Endodermal cell (in vitro differentiated cells): ENCODE data around the gene PPDPF. TPM values are rescaled to one million over a fixed set of nuclear protein-coding genes. Genes with fewer than 3 reads are reported as not detected.
A peak's percentile ranks its signal among the peaks of the same experiment; 100 is the strongest.

ENCODE experiments used
- DNase-seq: peaks from one replicate; pipeline ENCODE4 v3.0.0-alpha.2; 2017
- H3K27ac ChIP-seq: 2 replicates; pipeline ENCODE4 v1.5.1; 2013; ENCODE audit warnings: mild to moderate bottlenecking, low read depth, low read length, moderate library complexity
- H3K27me3 ChIP-seq: 2 replicates; pipeline ENCODE4 v1.6.1; 2013; ENCODE audit warnings: mild to moderate bottlenecking, low read length, moderate library complexity; ENCODE audit not compliant: insufficient read depth, control insufficient read depth, poor library complexity, severe bottlenecking
- H3K36me3 ChIP-seq: 2 replicates; pipeline ENCODE4 v1.7.0; 2013; ENCODE audit warnings: mild to moderate bottlenecking, low read length, moderate library complexity; ENCODE audit not compliant: control insufficient read depth, insufficient read depth
- H3K4me1 ChIP-seq: one replicate; pipeline ENCODE4 v1.7.0; 2013; ENCODE audit warnings: low read length; ENCODE audit not compliant: control insufficient read depth, insufficient read depth
- H3K4me3 ChIP-seq: 2 replicates; pipeline ENCODE4 v1.5.1; 2013; ENCODE audit warnings: mild to moderate bottlenecking, low read length, moderate library complexity
- H3K9ac ChIP-seq: 2 replicates; pipeline ENCODE4 v1.6.1; 2013; ENCODE audit warnings: mild to moderate bottlenecking, low read length, moderate library complexity; ENCODE audit not compliant: poor library complexity, severe bottlenecking; ENCODE audit errors: extremely low read depth
- H3K9me3 ChIP-seq: 2 replicates; pipeline ENCODE4 v1.6.1; 2013; ENCODE audit warnings: mild to moderate bottlenecking, low read length, moderate library complexity; ENCODE audit not compliant: control insufficient read depth
- H3K27ac Mint-ChIP-seq: 2 replicates; pipeline ENCODE4 v1.8.0; 2020; ENCODE audit warnings: mixed read lengths
- H3K27me3 Mint-ChIP-seq: 2 replicates; pipeline ENCODE4 v1.8.0; 2021; ENCODE audit warnings: mild to moderate bottlenecking, mixed read lengths; ENCODE audit not compliant: insufficient read depth
- H3K36me3 Mint-ChIP-seq: 2 replicates; pipeline ENCODE4 v1.8.0; 2020; ENCODE audit warnings: low read depth, mixed read lengths
- H3K4me1 Mint-ChIP-seq: 2 replicates; pipeline ENCODE4 v1.8.0; 2020; ENCODE audit warnings: mixed read lengths
- H3K4me3 Mint-ChIP-seq: 2 replicates; pipeline ENCODE4 v1.8.0; 2020; ENCODE audit warnings: mild to moderate bottlenecking, moderate library complexity, mixed read lengths
- H3K9me3 Mint-ChIP-seq: 2 replicates; pipeline ENCODE4 v1.8.0; 2020; ENCODE audit warnings: mild to moderate bottlenecking, mixed read lengths
- WGBS, 2 experiments: methylation state at CpG; one replicate each; pipeline versions ENCODE4 v1.1.5 to v1.1.7; 2013; ENCODE audit warnings: missing lambda C conversion rate in 2 of 2, mixed read lengths in 1 of 2; ENCODE audit not compliant: insufficient coverage in 1 of 2, insufficient read length in 1 of 2; 5-methylcytosine and 5-hydroxymethylcytosine counted together
- total RNA-seq, 2 donors: library from RNA; stranded (reverse); fragmentation: NEBNext Ultra II Directional in 1 of 2; extraction: Animal tissue kit (Norgen Biotek cat#: 25700) in 1 of 2; gene quantifications; 2 replicates in 1 of 2; 3 replicates in 1 of 2; pipeline ENCODE4 v1.2.1, GENCODE V29; 2021
- TF ChIP-seq, protein P1 (sequence below): fragments of 200-600 bp; sonication (generic); conservative IDR thresholded peaks from 2 replicates; pipeline ENCODE4 v1.5.0; 2021; ENCODE audit warnings: antibody characterized with exemption, mild to moderate bottlenecking

Gene PPDPF
- total RNA-seq, 2 donors from 2014 or later, result 247 to 296 TPM

DNA sequence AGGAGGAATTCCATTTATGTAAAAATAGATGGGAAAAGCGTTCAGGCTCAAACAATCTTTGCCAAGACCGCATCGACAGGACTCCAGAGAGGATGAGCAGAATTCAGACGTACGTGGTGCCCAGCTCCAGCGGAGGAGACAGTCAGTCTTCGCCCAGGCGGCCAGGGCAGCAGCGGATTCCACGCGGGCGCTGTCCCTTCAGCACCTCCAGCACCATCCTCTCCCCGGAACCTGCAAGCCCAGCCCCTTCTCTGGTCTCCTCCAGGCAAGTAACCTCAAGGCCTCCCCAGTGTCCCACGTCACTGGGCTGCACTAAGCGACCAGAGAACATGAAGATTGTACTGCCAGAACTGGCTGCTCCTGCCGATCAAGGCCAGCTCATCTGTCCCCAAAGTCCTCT is 45.4 kb upstream of the PPDPF start:
- H3K36me3 ChIP-seq, result no peaks in the 10 kb centered on the region
- no peaks in the 10 kb centered on the region for H3K4me1 Mint-ChIP-seq
- no peaks in the 10 kb centered on the region for H3K9me3 Mint-ChIP-seq
- no peaks in the 10 kb centered on the region for H3K4me1 ChIP-seq
- 19 to 25% methylated on average over 11 to 16 of the region's 16 CpGs for WGBS, 2 experiments
- H3K36me3 Mint-ChIP-seq, result no peaks in the 10 kb centered on the region
- H3K9me3 ChIP-seq, result no peaks in the 10 kb centered on the region
- H3K27me3 Mint-ChIP-seq, result peaks cover 31% of the 10 kb centered on the region
- H3K4me3 ChIP-seq, result no peak overlapping the region
- H3K27ac ChIP-seq, result no peak overlapping the region
- DNase-seq, result peak; percentile 87
- no peak overlapping the region for H3K27ac Mint-ChIP-seq
- H3K9ac ChIP-seq, result no peak overlapping the region
- H3K27me3 ChIP-seq, result peaks cover 28% of the 10 kb centered on the region
- TF ChIP-seq, protein P1, sequence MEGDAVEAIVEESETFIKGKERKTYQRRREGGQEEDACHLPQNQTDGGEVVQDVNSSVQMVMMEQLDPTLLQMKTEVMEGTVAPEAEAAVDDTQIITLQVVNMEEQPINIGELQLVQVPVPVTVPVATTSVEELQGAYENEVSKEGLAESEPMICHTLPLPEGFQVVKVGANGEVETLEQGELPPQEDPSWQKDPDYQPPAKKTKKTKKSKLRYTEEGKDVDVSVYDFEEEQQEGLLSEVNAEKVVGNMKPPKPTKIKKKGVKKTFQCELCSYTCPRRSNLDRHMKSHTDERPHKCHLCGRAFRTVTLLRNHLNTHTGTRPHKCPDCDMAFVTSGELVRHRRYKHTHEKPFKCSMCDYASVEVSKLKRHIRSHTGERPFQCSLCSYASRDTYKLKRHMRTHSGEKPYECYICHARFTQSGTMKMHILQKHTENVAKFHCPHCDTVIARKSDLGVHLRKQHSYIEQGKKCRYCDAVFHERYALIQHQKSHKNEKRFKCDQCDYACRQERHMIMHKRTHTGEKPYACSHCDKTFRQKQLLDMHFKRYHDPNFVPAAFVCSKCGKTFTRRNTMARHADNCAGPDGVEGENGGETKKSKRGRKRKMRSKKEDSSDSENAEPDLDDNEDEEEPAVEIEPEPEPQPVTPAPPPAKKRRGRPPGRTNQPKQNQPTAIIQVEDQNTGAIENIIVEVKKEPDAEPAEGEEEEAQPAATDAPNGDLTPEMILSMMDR, result no peak
- H3K4me3 Mint-ChIP-seq, result no peak overlapping the region

DNA sequence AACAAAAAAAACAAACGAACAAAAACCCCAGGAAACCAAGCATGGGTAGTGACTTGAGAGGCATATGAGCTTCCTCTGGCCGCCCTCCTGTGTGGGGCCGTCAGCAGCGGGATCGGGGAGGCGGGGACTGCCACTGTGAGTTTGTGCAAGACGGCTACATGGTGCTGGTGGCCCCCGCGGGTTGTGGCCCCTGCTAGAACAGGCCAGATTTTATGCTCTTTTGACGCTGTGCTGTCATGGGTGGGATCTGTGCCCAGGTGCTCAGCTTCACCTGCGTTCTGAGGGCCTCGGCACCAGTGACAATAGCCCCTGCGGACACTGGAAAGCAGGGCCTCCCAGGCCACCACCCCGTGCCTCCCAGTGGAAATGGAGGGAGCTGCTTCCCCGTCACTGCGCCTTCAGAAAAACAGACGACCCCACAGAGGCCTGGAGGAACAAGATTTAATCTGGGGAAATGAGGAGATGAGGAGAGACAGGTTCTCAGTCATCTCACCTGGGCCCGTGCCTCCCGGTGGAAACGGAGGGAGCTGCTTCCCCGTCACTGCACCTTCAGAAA is 43.4 kb upstream of the PPDPF start:
- H3K9me3 ChIP-seq, result no peaks in the 10 kb centered on the region
- peaks cover 26% of the 10 kb centered on the region for H3K27me3 Mint-ChIP-seq

DNA sequence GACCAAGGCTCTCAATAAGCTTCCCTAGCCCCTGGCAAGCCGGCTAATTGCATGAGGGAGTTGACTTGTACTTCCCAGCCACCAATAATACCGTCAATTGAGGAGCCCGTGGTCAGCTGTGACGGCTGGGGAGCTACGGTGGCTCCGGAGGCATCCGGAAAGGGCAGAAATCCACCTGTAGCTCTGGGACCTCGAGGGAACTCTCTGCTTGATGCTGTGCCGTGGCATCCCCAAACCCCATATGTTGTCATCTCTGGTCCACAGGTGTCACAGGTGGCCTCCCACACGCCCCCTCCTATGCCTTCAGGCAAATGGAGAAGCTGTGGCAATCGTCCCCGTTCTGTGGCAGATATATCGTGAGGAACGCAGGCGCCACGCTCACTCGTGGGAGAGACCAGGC is 42.6 kb upstream of the PPDPF start:
- Mint-ChIP-seq H3K4me3 (no peak overlapping the region), H3K27ac (no peak overlapping the region), H3K36me3 (no peaks in the 10 kb centered on the region), H3K9me3 (no peaks in the 10 kb centered on the region), H3K27me3 (peaks cover 26% of the 10 kb centered on the region), H3K4me1 (no peaks in the 10 kb centered on the region)
- H3K27ac ChIP-seq, result no peak overlapping the region
- WGBS, 2 experiments, result 86% methylated on average over 17 of the region's 17 CpGs
- H3K4me3 ChIP-seq, result no peak overlapping the region
- H3K27me3 ChIP-seq, result peaks cover 28% of the 10 kb centered on the region
- H3K36me3 ChIP-seq, result no peaks in the 10 kb centered on the region
- no peak overlapping the region for H3K9ac ChIP-seq
- no peak for DNase-seq
- no peaks in the 10 kb centered on the region for H3K4me1 ChIP-seq
- TF ChIP-seq, protein P1, result no peak
- H3K9me3 ChIP-seq, result no peaks in the 10 kb centered on the region

More for the DNA sequence above, 43.4 kb upstream of the PPDPF start:
- no peak overlapping the region for H3K4me3 Mint-ChIP-seq
- DNase-seq, result no peak
- Histone ChIP-seq H3K27me3 (peaks cover 28% of the 10 kb centered on the region), H3K36me3 (no peaks in the 10 kb centered on the region), H3K4me3 (no peak overlapping the region), H3K27ac (no peak overlapping the region), H3K9ac (no peak overlapping the region), H3K4me1 (no peaks in the 10 kb centered on the region)
- TF ChIP-seq, protein P1, result peak; percentile 27
- H3K36me3 Mint-ChIP-seq, result no peaks in the 10 kb centered on the region
- H3K27ac Mint-ChIP-seq, result no peak overlapping the region
- no peaks in the 10 kb centered on the region for H3K9me3 Mint-ChIP-seq
- no peaks in the 10 kb centered on the region for H3K4me1 Mint-ChIP-seq
- 79 to 80% methylated on average over 15 to 21 of the region's 21 CpGs for WGBS, 2 experiments
